Osteoblast (primary cell): ENCODE results near the gene AFAP1L2. TPM values are rescaled to one million over a fixed set of nuclear protein-coding genes. Genes with fewer than 3 reads are reported as not detected.
"Not testable (repeated sequence)": the region's sequence is repeated elsewhere in the genome, so short reads cannot be mapped to it uniquely, and the experiment has no call there.

Experiments
- DNase-seq: peaks from one replicate; pipeline ENCODE4 v3.0.0; 2011; ENCODE audit warnings: low spot score, mixed read lengths; ENCODE audit not compliant: insufficient read length; ENCODE audit errors: missing footprints
- H2AFZ ChIP-seq: 2 replicates; pipeline ENCODE4 v1.6.0; 2011; ENCODE audit warnings: mild to moderate bottlenecking, low read length
- H3K27ac ChIP-seq: 2 replicates; pipeline ENCODE4 v1.5.1; 2011; ENCODE audit warnings: mild to moderate bottlenecking, low read depth, low read length, moderate library complexity
- H3K27me3 ChIP-seq: 2 replicates; pipeline ENCODE4 v1.6.0; 2012; ENCODE audit warnings: mild to moderate bottlenecking, control low read depth, inconsistent platforms, low read length, moderate library complexity; ENCODE audit not compliant: insufficient read depth
- H3K36me3 ChIP-seq: 2 replicates; pipeline ENCODE4 v1.5.1; 2011; ENCODE audit warnings: mild to moderate bottlenecking, low read length, control low read depth, moderate library complexity; ENCODE audit not compliant: insufficient read depth
- H3K4me1 ChIP-seq: 2 replicates; pipeline ENCODE4 v1.5.1; 2011; ENCODE audit warnings: mild to moderate bottlenecking, low read length, control low read depth, moderate library complexity; ENCODE audit not compliant: insufficient read depth
- H3K4me2 ChIP-seq: 2 replicates; pipeline ENCODE4 v1.6.0; 2011; ENCODE audit warnings: mild to moderate bottlenecking, low read length; ENCODE audit not compliant: insufficient read depth
- H3K4me3 ChIP-seq: fragments of 200-600 bp; sonication (generic); 3 replicates; pipeline ENCODE4 v1.5.1; 2012; ENCODE audit warnings: mild to moderate bottlenecking, low read length, inconsistent platforms; ENCODE audit not compliant: insufficient read depth
- H3K79me2 ChIP-seq: 2 replicates; pipeline ENCODE4 v1.6.0; 2012; ENCODE audit warnings: mild to moderate bottlenecking, low read length, control low read depth, inconsistent platforms; ENCODE audit not compliant: insufficient read depth
- H3K9me3 ChIP-seq: 2 replicates; pipeline ENCODE4 v1.5.1; 2011; ENCODE audit warnings: low read depth, low read length, control low read depth
- H4K20me1 ChIP-seq: 2 replicates; pipeline ENCODE4 v1.6.0; 2012; ENCODE audit warnings: mild to moderate bottlenecking, low read length, control low read depth; ENCODE audit not compliant: insufficient read depth
- total RNA-seq: library from RNA; depleted of rRNA; stranded (reverse); fragments of >200 nt; gene quantifications from 2 replicates; pipeline ENCODE4 v1.2.3, GENCODE V29; 2012
- TF ChIP-seq, protein P1 (sequence below): IDR thresholded peaks from 2 replicates; pipeline ENCODE4 v1.5.1; 2011; ENCODE audit warnings: mild to moderate bottlenecking, low read depth, low read length, moderate library complexity; ENCODE audit errors: extremely low read depth

AFAP1L2 gene
- total RNA-seq, 1 donor: 0.36 TPM

DNA sequence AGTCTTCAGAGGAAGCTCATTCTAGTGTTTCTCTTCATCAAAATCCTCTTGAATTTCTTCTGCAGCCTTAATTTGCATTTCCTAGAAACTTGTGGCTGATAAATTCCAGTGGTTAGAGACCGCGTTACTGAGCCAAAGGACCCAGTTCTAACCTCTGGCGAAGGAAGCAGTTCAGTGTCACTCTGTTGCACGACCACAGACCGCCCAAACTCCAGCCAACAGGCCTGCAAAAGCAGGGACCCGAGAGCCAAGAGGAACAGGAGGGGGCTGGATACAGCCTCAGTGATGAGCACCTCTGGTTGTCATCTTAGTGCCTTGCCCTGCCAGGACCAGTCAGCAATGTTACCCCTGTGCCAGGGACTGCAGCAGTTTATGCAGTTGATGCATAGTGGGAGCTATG, 70.0 kb downstream of the AFAP1L2 start:
- no peaks in the 10 kb centered on the region for H3K9me3 ChIP-seq
- no peak overlapping the region for H3K4me2 ChIP-seq
- H2AFZ ChIP-seq: no peak overlapping the region
- no peaks in the 10 kb centered on the region for H3K36me3 ChIP-seq
- no peak overlapping the region for H3K27ac ChIP-seq
- H3K79me2 ChIP-seq: no peaks in the 10 kb centered on the region
- no peaks in the 10 kb centered on the region for H4K20me1 ChIP-seq
- no peak for DNase-seq
- H3K27me3 ChIP-seq: peaks cover 2% of the 10 kb centered on the region
- no peaks in the 10 kb centered on the region for H3K4me1 ChIP-seq
- TF ChIP-seq, protein P1, sequence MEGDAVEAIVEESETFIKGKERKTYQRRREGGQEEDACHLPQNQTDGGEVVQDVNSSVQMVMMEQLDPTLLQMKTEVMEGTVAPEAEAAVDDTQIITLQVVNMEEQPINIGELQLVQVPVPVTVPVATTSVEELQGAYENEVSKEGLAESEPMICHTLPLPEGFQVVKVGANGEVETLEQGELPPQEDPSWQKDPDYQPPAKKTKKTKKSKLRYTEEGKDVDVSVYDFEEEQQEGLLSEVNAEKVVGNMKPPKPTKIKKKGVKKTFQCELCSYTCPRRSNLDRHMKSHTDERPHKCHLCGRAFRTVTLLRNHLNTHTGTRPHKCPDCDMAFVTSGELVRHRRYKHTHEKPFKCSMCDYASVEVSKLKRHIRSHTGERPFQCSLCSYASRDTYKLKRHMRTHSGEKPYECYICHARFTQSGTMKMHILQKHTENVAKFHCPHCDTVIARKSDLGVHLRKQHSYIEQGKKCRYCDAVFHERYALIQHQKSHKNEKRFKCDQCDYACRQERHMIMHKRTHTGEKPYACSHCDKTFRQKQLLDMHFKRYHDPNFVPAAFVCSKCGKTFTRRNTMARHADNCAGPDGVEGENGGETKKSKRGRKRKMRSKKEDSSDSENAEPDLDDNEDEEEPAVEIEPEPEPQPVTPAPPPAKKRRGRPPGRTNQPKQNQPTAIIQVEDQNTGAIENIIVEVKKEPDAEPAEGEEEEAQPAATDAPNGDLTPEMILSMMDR: no peak
- H3K4me3 ChIP-seq: no peak overlapping the region

DNA sequence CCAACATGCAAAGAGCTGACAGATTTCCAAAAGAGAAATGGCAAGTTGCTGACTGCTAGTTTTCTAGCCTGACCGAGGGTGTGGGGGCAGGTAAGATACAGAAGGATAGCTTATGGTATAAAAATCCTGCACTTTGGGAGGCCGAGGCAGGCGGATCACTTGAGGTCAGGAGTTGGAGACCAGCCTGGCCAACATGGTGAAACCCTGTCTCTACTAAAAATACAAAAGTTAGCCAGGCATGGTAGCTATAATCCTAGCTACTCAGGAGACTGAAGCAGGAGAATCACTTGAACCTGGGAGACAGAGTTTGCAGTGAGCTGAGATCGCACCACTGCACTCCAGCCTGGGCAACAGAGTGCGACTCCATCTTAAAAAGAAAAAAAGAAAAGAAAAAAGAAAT, 70.9 kb downstream of the AFAP1L2 start:
- not testable (repeated sequence) for H3K4me2 ChIP-seq, H4K20me1 ChIP-seq, H3K9me3 ChIP-seq

DNA sequence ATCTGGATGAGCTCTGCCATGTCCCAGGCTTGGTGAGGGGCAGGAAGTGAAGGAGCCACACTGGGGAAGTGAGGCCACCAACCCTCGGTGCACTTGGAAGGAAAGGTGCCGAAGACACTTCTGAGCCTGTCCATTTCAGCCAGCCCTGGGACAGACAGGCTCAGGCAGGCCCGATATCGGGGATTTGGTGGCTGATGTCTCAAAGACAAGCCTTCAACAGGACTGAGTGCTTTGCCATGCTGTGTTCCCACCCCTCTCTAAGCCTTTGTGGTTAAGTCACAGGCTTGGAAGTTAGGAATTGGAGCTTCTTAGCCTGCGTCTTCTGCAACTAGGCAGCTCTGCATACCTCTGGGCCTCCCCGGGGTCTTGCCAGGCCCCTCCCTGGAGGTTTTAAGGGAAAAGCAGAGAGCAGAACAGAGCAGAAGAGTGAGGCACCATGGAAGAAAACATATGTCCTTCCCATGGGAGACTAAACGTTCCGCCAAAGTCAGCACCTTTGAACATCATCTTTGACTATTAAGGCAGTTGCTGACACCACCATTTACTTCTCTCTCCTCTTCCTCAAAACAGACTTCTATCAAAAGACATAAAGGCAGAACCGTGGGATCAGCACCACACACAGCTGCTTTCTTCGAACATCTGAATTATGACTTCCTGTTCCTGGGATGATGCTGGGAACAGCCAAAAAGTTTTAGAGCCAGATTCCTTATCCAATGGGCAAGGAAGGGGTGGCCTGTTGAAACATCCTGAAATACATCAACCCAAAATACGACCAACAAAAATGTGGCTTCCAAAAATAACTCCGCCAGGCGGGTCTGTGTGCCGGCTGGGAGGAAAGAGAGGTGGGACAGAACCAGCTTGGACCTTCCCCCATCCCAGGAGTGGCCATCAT, 71.8 kb downstream of the AFAP1L2 start:
- H4K20me1 ChIP-seq: no peaks in the 10 kb centered on the region
- H3K27ac ChIP-seq: no peak overlapping the region
- TF ChIP-seq, protein P1: no peak
- no peak for DNase-seq
- H3K27me3 ChIP-seq: peaks cover 2% of the 10 kb centered on the region
- no peak overlapping the region for H2AFZ ChIP-seq
- no peaks in the 10 kb centered on the region for H3K4me1 ChIP-seq
- no peak overlapping the region for H3K4me3 ChIP-seq
- H3K36me3 ChIP-seq: no peaks in the 10 kb centered on the region
- H3K9me3 ChIP-seq: no peaks in the 10 kb centered on the region
- H3K4me2 ChIP-seq: no peak overlapping the region
- no peaks in the 10 kb centered on the region for H3K79me2 ChIP-seq

More for the DNA sequence above, 70.9 kb downstream of the AFAP1L2 start:
- not testable (repeated sequence) for H3K27me3 ChIP-seq, H3K36me3 ChIP-seq, H3K4me3 ChIP-seq, H3K79me2 ChIP-seq, H2AFZ ChIP-seq, DNase-seq, H3K4me1 ChIP-seq, H3K27ac ChIP-seq

DNA sequence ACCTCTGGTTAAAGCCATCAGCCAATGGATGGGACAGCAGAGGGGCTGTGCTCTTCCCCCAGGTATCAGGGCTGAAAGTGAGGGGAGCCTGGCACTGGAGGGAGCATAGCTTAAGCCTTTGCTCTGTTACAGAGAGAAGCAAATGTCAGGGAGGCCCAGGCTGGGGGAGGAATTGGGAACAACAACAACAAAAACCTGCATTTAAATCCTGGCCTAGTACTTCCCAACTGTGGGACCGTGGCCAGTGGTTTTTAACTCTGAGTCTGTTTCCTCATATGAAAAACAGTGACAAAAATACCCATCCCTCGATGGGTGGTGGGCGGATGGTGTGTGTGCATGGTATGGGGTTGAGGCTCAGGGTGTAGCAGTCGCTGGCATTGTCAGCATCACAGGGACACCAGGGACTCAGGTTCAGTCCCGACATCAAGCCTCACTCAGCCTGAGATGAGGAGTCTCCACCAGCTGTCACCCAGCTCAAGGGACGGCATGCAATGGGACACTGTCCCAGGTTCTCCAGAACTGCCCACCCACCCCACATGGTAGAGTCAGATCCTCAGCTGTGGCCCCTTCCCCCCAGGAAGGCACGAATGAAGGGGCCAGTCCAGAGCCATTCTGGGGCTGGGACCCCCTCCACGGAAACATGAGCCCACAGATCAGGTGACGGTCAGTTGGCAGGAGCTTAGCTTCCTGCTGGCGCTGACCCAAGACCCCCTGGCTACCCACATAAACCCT, 74.5 kb downstream of the AFAP1L2 start:
- no peaks in the 10 kb centered on the region for H4K20me1 ChIP-seq
- H3K4me3 ChIP-seq: no peak overlapping the region
- H3K36me3 ChIP-seq: no peaks in the 10 kb centered on the region
- H3K9me3 ChIP-seq: no peaks in the 10 kb centered on the region
- H3K27ac ChIP-seq: no peak overlapping the region
- no peaks in the 10 kb centered on the region for H3K79me2 ChIP-seq
- H3K27me3 ChIP-seq: peaks cover 2% of the 10 kb centered on the region
- TF ChIP-seq, protein P1: no peak
- H2AFZ ChIP-seq: no peak overlapping the region
- no peak for DNase-seq
- no peak overlapping the region for H3K4me2 ChIP-seq
- H3K4me1 ChIP-seq: no peaks in the 10 kb centered on the region
